ENCODE measurements around the gene LTB4R. TPM values are rescaled to one million over a fixed set of nuclear protein-coding genes. Genes with fewer than 3 reads are reported as not detected.

Gene LTB4R
- 10 to 100 TPM in 1 of 2 donors, 1 to 10 TPM in 1; 8.9 to 13.1 TPM for total RNA-seq

- peak within 1 kb of the TSS; percentile 75 for H3K4me3 ChIP-seq
- ATAC-seq (ENCODE audit: insufficient number of reproducible peaks, low FRiP score, low read depth), result peak; percentile 50
- H3K4me1 ChIP-seq (ENCODE audit: control insufficient read depth in 1 of 2, low read depth in 2 of 2), result peaks cover 5 to 23% of the 10 kb centered on the region in 2 donors
- no peaks in the 10 kb centered on the region for H3K27me3 ChIP-seq (replicated peaks; ENCODE audit: insufficient read depth)
- TF ChIP-seq CTCF (IDR thresholded peaks at IDR 0.05), result peak; percentile 44
- H3K36me3 ChIP-seq, result peaks cover 8% of the 10 kb centered on the region
- no peak for DNase-seq (ENCODE audit: low spot score)
- H3K27ac ChIP-seq, result peak within 1 kb of the TSS; percentile 39 to 59
- no peaks in the 10 kb centered on the region for H3K9me3 ChIP-seq
Observed at GRCh38 chr14:24310646-24311604, at the start of gene LTB4R. Gene LTB4R, plus strand, starts transcription at chr14:24311502. Its CDS starts 4,150 bp downstream, at chr14:24315652.

- Histone ChIP-seq H3K27ac (no peak overlapping the region), H3K9me3 (no peaks in the 10 kb centered on the region), H3K27me3 (replicated peaks; ENCODE audit: insufficient read depth) (no peaks in the 10 kb centered on the region), H3K4me1 (ENCODE audit: control insufficient read depth in 1 of 2, low read depth in 2 of 2) (peaks cover 0 to 8% of the 10 kb centered on the region in 2 donors), H3K36me3 (peaks cover 9% of the 10 kb centered on the region), H3K4me3 (no peak overlapping the region)
- TF ChIP-seq CTCF (IDR thresholded peaks at IDR 0.05), result no peak
- ATAC-seq (ENCODE audit: insufficient number of reproducible peaks, low FRiP score, low read depth) (no peak), DNase-seq (ENCODE audit: low spot score) (no peak)
Observed at GRCh38 chr14:24261969-24262327, 49.4 kb upstream of the LTB4R start.

GRCh38 chr14:24262821-24263733 is 48.2 kb upstream of the LTB4R start, which contains the start of gene TGM1:
Gene TGM1, minus strand, starts transcription at chr14:24263177. Its CDS starts 825 bp downstream, at chr14:24262352.
- DNase-seq (ENCODE audit: low spot score), result no peak
- H3K9me3 ChIP-seq, result no peaks in the 10 kb centered on the region
- H3K4me3 ChIP-seq, result no peak within 1 kb of the TSS
- TF ChIP-seq CTCF (IDR thresholded peaks at IDR 0.05), result no peak
- no peak within 1 kb of the TSS for H3K27ac ChIP-seq
- no peaks in the 10 kb centered on the region for H3K27me3 ChIP-seq (replicated peaks; ENCODE audit: insufficient read depth)
- no peak for ATAC-seq (ENCODE audit: insufficient number of reproducible peaks, low FRiP score, low read depth)
- H3K4me1 ChIP-seq (ENCODE audit: control insufficient read depth in 1 of 2, low read depth in 2 of 2), result peaks cover 0 to 8% of the 10 kb centered on the region in 2 donors
- peaks cover 9% of the 10 kb centered on the region for H3K36me3 ChIP-seq

GRCh38 chr14:24263848-24264247 is 47.5 kb upstream of the LTB4R start:
- DNase-seq (ENCODE audit: low spot score) (no peak), ATAC-seq (ENCODE audit: insufficient number of reproducible peaks, low FRiP score, low read depth) (no peak)
- Histone ChIP-seq H3K9me3 (no peaks in the 10 kb centered on the region), H3K36me3 (peaks cover 9% of the 10 kb centered on the region), H3K27me3 (replicated peaks; ENCODE audit: insufficient read depth) (no peaks in the 10 kb centered on the region), H3K27ac (no peak overlapping the region), H3K4me3 (no peak overlapping the region), H3K4me1 (ENCODE audit: control insufficient read depth in 1 of 2, low read depth in 2 of 2) (peaks cover 0 to 7% of the 10 kb centered on the region in 2 donors)
- TF ChIP-seq CTCF (IDR thresholded peaks at IDR 0.05), result no peak
